HEK293T (cell line): Measurements from ENCODE around the gene ARHGAP26.

Experiments used
- ARNT ChIP-seq: fragments of 450-650 bp; IDR thresholded peaks from 2 replicates; pipeline ENCODE4 v1.6.1; 2017; ENCODE audit warnings: mild to moderate bottlenecking
- BHLHE40 ChIP-seq: fragments of 450-650 bp; IDR thresholded peaks from 2 replicates; pipeline ENCODE4 v1.6.1; 2016; ENCODE audit warnings: mild to moderate bottlenecking, moderate library complexity, borderline replicate concordance
- ELF4 ChIP-seq: fragments of 450-650 bp; IDR thresholded peaks from 2 replicates; pipeline ENCODE4 v1.6.1; 2017; ENCODE audit warnings: antibody characterized with exemption
- L3MBTL2 ChIP-seq: fragments of 450-650 bp; conservative IDR thresholded peaks from 2 replicates; pipeline ENCODE4 v1.6.1; 2016; ENCODE audit warnings: mild to moderate bottlenecking
- LEF1 ChIP-seq: fragments of 450-650 bp; IDR thresholded peaks from 2 replicates; pipeline ENCODE4 v1.6.1; 2017; ENCODE audit warnings: mild to moderate bottlenecking, borderline replicate concordance
- NFRKB ChIP-seq: fragments of 450-650 bp; IDR thresholded peaks from 2 replicates; pipeline ENCODE4 v1.6.1; 2016; ENCODE audit warnings: mild to moderate bottlenecking, moderate library complexity
- SP1 ChIP-seq: fragments of 450-650 bp; IDR thresholded peaks from 2 replicates; pipeline ENCODE4 v1.6.1; 2017
- SUZ12 ChIP-seq: fragments of 450-650 bp; IDR thresholded peaks from 2 replicates; pipeline ENCODE4 v1.6.1; 2016; ENCODE audit warnings: mild to moderate bottlenecking
- TARDBP ChIP-seq: fragments of 450-650 bp; IDR thresholded peaks from 2 replicates; pipeline ENCODE4 v1.6.1; 2016

DNA sequence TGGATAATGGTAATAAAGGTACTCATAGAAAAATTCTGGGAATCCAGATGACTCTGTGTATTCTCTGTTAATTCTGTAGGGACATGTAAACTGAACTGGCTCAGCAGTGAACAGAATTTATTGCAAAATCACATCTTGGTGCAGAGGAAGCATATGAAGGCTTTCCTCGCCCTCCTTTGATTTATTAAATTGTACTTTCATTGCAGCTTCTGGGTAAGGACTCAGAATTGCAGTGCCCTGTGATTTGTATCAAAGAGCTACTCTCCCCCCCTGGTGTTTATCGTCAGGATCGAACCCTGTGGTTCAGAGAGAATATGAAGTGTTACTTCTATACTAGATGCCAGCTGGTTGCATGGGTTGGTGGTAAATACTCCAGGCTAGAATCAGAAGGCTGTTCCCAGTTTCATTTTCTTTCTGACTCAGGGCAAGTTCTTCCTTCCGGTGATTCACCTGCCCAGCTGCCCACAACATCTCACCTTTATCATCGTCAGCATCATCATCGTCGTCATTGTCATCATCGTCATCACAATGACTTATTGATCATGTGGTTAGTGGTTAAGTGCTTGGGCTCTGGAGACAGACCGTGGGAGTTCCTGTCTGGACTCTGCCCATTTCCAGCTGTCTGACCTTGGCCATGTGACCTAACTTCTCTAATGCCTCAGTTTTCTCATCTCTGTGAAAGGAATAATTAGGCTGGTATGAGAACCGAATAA is 238.8 kb downstream of the ARHGAP26 start:
- TF ChIP-seq NFRKB: no peak
- TF ChIP-seq SP1: no peak
- TF ChIP-seq TARDBP: no peak
- no peak for TF ChIP-seq LEF1
- no peak for TF ChIP-seq ARNT
- TF ChIP-seq BHLHE40: no peak
- TF ChIP-seq ELF4: no peak
- no peak for TF ChIP-seq L3MBTL2
- TF ChIP-seq SUZ12: no peak
